Thoracic aorta (tissue), 2 donors: ENCODE results near the gene SEC24C. TPM values are rescaled to one million over a fixed set of nuclear protein-coding genes. Genes with fewer than 3 reads are reported as not detected.

Experiments used
- ATAC-seq: fragments of 150-250 bp; one replicate; pipeline ENCODE4 v1.8.0; 2017; ENCODE audit warnings: low read depth; ENCODE audit not compliant: insufficient number of reproducible peaks, low FRiP score
- DNase-seq: peaks from one replicate; pipeline ENCODE4 v3.0.0-alpha.2; 2020; ENCODE audit warnings: low spot score
- H3K27ac ChIP-seq, 2 donors: fragments of 200-600 bp; sonication (generic); 1 replicate in 1 of 2; 2 replicates in 1 of 2; pipeline ENCODE4 v1.5.1; 2016; ENCODE audit warnings: mild to moderate bottlenecking in 2 of 2, moderate library complexity in 2 of 2
- H3K27me3 ChIP-seq: fragments of 200-600 bp; sonication (generic); replicated peaks from 2 replicates; pipeline ENCODE4 v1.6.0; 2016; ENCODE audit warnings: mild to moderate bottlenecking; ENCODE audit not compliant: insufficient read depth
- H3K36me3 ChIP-seq: fragments of 200-600 bp; sonication (generic); one replicate; pipeline ENCODE4 v1.5.1; 2016
- H3K4me1 ChIP-seq, 2 donors: fragments of 200-600 bp; sonication (generic); 1 replicate in 1 of 2; 2 replicates in 1 of 2; pipeline versions ENCODE4 v1.5.1 to v1.6.0; 2016; ENCODE audit warnings: low read depth in 2 of 2, mild to moderate bottlenecking in 1 of 2; ENCODE audit not compliant: control insufficient read depth in 1 of 2
- H3K4me3 ChIP-seq: fragments of 200-600 bp; sonication (generic); 2 replicates; pipeline ENCODE4 v1.5.1; 2016; ENCODE audit warnings: mild to moderate bottlenecking
- H3K9me3 ChIP-seq: fragments of 200-600 bp; sonication (generic); 2 replicates; pipeline ENCODE4 v1.5.1; 2016
- CTCF ChIP-seq: fragments of 200-600 bp; sonication (generic); IDR thresholded peaks from one replicate; pipeline ENCODE4 v1.5.1; 2019; ENCODE audit warnings: antibody characterized with exemption
- total RNA-seq, 2 donors: library from RNA; depleted of rRNA; stranded (reverse); fragments of >200 nt; gene quantifications; one replicate each; pipeline versions ENCODE4 v1.1.0 to v1.2.3, GENCODE V29; 2016

Gene SEC24C
- total RNA-seq, 2 donors from 2014 or later, result 55.7 to 80.1 TPM

DNA sequence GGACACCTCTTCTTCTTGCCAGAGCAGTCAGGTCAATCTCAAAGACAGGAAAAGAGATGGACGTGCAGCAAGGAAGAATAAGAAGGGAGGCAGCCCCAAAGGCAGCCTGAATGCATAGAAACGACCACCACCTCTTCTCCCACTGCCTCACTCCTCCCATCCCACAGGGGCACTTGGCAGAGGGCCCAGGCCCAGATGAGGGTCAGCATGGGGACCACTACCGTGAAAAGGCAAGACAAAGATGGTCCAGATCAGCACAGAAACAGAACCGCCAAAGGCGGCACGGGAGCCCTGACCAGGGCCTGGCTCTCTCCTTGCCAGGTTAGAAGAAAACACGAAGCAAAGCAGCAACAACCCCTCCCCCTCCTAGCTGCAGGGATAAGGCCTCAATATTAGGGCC is 69.2 kb downstream of the SEC24C start:
- no peak for ATAC-seq
- DNase-seq, result no peak
- no peaks in the 10 kb centered on the region for H3K27me3 ChIP-seq
- H3K4me1 ChIP-seq, result peaks cover 27 to 45% of the 10 kb centered on the region in 2 donors
- peaks cover 34% of the 10 kb centered on the region for H3K36me3 ChIP-seq
- TF ChIP-seq CTCF, result no peak
- no peaks in the 10 kb centered on the region for H3K9me3 ChIP-seq
- H3K4me3 ChIP-seq, result no peak overlapping the region
- no peak overlapping the region for H3K27ac ChIP-seq

DNA sequence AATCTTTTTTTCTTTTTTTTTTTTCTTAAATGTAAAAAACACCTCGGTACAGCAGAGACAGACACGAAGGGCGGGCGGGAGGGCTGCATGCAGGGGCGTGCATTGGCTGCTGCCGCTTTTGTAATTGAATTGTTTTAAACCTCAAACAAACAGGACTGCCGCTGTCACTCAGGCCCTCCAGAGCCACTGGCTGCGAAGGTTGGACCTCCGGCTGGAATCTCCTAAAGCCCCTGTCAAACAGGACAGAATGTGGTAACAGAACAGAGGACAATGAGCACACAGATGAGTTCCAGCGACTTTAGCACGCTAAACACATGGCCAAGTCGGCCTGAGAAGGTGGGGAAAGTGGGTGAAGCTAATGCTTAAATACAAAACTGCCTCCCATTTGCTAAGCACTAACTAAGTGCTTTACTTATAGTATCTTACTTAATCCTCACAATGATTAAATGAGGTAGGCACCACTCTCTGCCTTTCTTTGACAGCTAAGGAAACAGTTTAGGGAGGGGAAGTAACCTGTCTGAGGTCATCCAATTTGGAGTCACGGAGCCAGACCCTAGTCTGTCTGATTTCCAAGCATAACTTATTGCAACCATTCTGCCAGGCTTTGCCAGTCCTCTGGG is 70.2 kb downstream of the SEC24C start:
- H3K9me3 ChIP-seq, result no peaks in the 10 kb centered on the region
- H3K27ac ChIP-seq, result peak overlapping the region; percentile 63 to 78
- H3K36me3 ChIP-seq, result peaks cover 33% of the 10 kb centered on the region

DNA sequence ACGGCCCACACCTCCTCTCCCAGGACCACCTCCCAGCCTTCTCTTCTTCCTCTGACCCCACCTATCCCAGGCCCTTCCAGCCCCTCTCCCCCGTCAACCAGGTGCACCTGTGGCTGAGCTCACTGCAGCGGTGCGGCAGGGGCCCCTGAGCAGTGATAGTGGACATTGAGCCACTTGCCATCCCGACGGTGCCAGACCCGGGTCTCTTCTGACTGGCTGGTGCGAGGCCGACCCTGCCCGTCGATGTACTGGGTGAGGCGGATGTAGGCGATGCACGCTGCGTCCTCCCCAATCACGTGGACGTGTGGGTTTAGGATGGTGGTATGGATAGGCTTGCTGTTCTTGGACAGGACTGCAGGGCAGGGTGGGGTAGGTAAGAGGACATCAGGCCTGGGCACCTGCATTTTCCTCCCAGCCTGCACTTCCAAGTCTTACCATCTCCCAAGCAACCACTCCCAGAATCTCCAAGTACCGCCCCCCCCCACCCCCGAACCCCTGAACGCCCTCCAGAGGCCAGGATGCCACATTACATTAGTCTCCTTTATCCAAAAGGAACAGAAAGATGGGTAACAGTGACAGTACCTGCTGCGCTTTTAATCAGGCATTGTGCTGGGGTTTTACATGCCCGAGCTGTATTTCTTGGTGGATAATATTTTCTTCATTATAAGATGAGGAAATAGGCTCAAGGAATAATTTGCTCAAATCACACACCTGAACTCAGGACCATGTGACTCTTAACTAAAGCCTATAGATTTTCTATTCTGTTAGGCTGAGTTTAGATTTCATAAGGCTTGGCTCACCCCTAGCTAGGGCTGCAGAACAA is 70.9 kb downstream of the SEC24C start:
- Histone ChIP-seq H3K4me1 (peaks cover 31 to 49% of the 10 kb centered on the region in 2 donors), H3K4me3 (no peak overlapping the region), H3K27ac (peak overlapping the region; percentile 63 to 78), H3K9me3 (no peaks in the 10 kb centered on the region), H3K36me3 (peaks cover 33% of the 10 kb centered on the region), H3K27me3 (no peaks in the 10 kb centered on the region)
- no peak for DNase-seq
- no peak for ATAC-seq
- peak; percentile 22 for TF ChIP-seq CTCF

More for the DNA sequence above, 70.2 kb downstream of the SEC24C start:
- H3K27me3 ChIP-seq, result no peaks in the 10 kb centered on the region
- ATAC-seq (no peak), DNase-seq (no peak)
- TF ChIP-seq CTCF, result no peak
- peaks cover 33 to 49% of the 10 kb centered on the region in 2 donors for H3K4me1 ChIP-seq
- no peak overlapping the region for H3K4me3 ChIP-seq

DNA sequence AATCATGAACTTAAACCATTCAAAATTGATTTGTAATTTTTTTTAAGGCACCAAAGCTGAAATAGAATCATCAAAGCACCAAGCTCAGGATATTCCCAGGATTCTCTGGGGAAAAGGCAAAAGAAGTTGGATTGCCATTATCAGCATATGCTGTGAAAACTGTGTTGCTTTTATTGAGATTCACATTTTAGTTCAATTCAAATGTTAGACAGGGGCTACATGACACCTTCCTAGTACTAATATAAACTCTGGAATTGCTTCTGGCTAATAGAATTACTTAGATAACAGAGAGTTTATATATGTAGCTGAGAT is 71.5 kb downstream of the SEC24C start:
- DNase-seq (no peak), ATAC-seq (no peak)
- TF ChIP-seq CTCF, result no peak
- no peaks in the 10 kb centered on the region for H3K9me3 ChIP-seq
- peaks cover 34% of the 10 kb centered on the region for H3K36me3 ChIP-seq
- H3K4me3 ChIP-seq, result no peak overlapping the region
- H3K27ac ChIP-seq, result peak overlapping the region; percentile 63 to 78
- H3K4me1 ChIP-seq, result peaks cover 28 to 44% of the 10 kb centered on the region in 2 donors
- no peaks in the 10 kb centered on the region for H3K27me3 ChIP-seq

GRCh38 chr10:73816917-73817729 is 73.0 kb downstream of the SEC24C start:
- peaks cover 28 to 44% of the 10 kb centered on the region in 2 donors for H3K4me1 ChIP-seq
- TF ChIP-seq CTCF, result no peak
- no peak overlapping the region for H3K4me3 ChIP-seq
- no peaks in the 10 kb centered on the region for H3K9me3 ChIP-seq
- no peaks in the 10 kb centered on the region for H3K27me3 ChIP-seq
- H3K27ac ChIP-seq, result peak overlapping the region; percentile 63 to 78
- peaks cover 44% of the 10 kb centered on the region for H3K36me3 ChIP-seq
- ATAC-seq (no peak), DNase-seq (no peak)
